ENCODE measurements around the gene OR2T29.
"Not testable (repeated sequence)": the region's sequence is repeated elsewhere in the genome, so short reads cannot be mapped to it uniquely, and the experiment has no call there.

Gene OR2T29

DNA sequence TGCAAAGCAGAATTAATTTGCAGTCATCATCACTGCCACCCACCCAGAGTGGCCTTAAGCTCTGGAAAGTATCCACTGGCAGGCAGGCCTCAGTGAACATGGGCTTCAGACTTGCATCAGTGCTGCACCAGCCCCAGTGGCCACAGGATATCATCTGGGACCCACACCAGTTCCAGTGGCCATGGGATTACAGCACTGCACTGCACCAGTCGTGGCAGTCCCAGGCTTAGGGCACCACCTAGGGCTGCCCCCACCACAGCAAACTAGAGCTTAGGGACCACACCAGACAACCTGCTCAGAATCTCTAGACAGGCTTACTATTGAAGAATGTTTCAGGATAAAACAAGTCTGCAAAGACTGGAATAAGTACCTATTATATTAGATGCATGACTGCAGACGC, 15.2 kb downstream of the OR2T29 start:
- H3K4me3 ChIP-seq (ENCODE audit: low read depth, low read length); DNase-seq (ENCODE audit: low read depth): not testable (repeated sequence)

DNA sequence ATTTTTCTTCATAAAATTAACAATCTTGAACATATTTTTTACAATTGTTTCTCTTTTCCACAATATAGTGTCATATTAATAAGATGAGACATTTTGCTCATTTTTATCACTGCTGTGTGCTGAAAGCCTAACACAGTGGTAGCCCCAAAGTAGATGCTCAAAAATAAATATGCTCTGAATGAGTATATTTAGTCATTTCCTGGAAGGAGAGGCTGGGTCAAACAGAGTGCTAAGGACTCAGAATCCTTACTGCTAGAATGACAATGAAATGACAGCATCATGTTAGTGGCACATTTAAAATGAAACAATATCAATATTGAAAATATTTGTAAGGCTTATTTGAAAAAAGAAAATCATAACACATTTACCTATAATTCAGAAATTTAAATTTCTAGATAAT, 25.1 kb downstream of the OR2T29 start:
- H3K4me3 ChIP-seq (ENCODE audit: low read depth, low read length); DNase-seq (ENCODE audit: low read depth): not testable (repeated sequence)

DNA sequence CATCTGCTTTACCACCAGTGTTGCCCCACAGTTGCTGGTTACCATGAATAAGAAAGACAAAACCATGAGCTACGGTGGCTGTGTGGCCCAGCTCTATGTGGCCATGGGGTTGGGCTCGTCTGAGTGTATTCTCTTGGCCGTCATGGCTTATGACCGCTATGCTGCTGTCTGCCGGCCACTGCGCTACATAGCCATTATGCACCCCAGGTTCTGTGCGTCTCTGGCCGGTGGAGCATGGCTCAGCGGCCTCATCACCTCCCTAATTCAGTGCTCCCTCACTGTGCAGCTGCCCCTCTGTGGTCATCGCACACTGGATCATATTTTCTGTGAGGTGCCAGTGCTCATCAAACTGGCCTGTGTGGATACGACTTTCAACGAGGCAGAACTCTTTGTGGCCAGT, 40.7 kb downstream of the OR2T29 start:
- no peak for DNase-seq (ENCODE audit: low read depth)
- H3K4me3 ChIP-seq (ENCODE audit: low read depth, low read length): no peak overlapping the region
- TF ChIP-seq, protein P1, sequence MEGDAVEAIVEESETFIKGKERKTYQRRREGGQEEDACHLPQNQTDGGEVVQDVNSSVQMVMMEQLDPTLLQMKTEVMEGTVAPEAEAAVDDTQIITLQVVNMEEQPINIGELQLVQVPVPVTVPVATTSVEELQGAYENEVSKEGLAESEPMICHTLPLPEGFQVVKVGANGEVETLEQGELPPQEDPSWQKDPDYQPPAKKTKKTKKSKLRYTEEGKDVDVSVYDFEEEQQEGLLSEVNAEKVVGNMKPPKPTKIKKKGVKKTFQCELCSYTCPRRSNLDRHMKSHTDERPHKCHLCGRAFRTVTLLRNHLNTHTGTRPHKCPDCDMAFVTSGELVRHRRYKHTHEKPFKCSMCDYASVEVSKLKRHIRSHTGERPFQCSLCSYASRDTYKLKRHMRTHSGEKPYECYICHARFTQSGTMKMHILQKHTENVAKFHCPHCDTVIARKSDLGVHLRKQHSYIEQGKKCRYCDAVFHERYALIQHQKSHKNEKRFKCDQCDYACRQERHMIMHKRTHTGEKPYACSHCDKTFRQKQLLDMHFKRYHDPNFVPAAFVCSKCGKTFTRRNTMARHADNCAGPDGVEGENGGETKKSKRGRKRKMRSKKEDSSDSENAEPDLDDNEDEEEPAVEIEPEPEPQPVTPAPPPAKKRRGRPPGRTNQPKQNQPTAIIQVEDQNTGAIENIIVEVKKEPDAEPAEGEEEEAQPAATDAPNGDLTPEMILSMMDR (conservative IDR thresholded peaks at IDR 0.05; ENCODE audit: low read depth, low read length): no peak

DNA sequence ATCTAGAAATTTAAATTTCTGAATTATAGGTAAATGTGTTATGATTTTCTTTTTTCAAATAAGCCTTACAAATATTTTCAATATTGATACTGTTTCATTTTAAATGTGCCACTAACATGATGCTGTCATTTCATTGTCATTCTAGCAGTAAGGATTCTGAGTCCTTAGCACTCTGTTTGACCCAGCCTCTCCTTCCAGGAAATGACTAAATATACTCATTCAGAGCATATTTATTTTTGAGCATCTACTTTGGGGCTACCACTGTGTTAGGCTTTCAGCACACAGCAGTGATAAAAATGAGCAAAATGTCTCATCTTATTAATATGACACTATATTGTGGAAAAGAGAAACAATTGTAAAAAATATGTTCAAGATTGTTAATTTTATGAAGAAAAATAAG, 52.4 kb downstream of the OR2T29 start:
- not testable (repeated sequence) for DNase-seq (ENCODE audit: low read depth); H3K4me3 ChIP-seq (ENCODE audit: low read depth, low read length)

DNA sequence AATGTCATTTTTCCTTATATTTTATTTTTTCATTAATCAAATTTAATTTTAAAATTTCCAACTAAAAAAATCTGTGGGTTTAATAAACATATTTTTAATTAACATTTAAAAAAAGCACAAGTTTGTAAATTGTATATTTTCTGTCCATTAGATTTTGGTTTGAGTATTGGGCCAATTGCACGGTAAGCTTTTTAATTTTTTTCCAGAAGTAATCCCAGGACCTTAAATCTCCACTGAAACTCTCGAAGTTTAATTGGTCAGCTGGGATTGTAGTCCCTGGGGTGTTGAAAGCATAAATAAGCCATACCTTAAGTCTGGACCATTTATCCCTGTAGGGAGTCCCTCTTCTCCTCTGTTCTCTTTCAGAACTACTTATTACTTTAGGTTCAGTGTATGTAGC, 54.8 kb downstream of the OR2T29 start, which contains the start of gene OR2G6:
OR2G6 (plus strand) TSS at position 301 of the 400 bp plus-strand sequence. CDS start 13,574 bp downstream, outside the sequence.
- DNase-seq (ENCODE audit: low read depth); H3K4me3 ChIP-seq (ENCODE audit: low read depth, low read length): not testable (repeated sequence)

Data from choroid plexus epithelial cell (primary cell).